Stimulated activated CD8-positive, alpha-beta memory T cell treated with anti-CD3 and anti-CD28 coated beads, Interleukin-7, amount 100 ng/mL, for 4 hours (primary cell): Measurements from ENCODE around the gene LAPTM5.

Source experiments
- DNase-seq, 2 donors: peaks; one replicate each; pipeline ENCODE4 v3.0.0-alpha.2; 2020; ENCODE audit warnings: low read depth in 2 of 2

The LAPTM5 gene

DNA sequence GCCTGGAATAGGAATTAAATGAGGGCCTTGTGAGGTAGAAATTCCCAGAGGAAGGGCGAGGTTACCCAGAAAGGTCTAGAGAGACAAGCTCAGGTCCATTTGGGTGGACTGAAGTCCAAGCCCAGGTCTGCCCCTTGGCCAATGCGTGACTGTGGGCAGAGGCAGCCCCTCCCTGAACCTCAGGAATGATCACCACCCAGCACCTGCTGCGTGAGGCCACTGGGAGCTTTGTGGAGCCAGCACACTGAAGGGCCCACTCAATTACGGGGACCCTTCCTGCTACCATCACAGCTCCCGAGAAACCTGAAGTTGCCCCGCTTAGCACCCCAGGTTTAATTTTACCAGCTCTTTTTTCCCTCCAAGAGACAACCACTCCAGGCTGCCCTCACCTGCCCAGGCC lies 27.7 kb downstream of the LAPTM5 start:
- no peak for DNase-seq

DNA sequence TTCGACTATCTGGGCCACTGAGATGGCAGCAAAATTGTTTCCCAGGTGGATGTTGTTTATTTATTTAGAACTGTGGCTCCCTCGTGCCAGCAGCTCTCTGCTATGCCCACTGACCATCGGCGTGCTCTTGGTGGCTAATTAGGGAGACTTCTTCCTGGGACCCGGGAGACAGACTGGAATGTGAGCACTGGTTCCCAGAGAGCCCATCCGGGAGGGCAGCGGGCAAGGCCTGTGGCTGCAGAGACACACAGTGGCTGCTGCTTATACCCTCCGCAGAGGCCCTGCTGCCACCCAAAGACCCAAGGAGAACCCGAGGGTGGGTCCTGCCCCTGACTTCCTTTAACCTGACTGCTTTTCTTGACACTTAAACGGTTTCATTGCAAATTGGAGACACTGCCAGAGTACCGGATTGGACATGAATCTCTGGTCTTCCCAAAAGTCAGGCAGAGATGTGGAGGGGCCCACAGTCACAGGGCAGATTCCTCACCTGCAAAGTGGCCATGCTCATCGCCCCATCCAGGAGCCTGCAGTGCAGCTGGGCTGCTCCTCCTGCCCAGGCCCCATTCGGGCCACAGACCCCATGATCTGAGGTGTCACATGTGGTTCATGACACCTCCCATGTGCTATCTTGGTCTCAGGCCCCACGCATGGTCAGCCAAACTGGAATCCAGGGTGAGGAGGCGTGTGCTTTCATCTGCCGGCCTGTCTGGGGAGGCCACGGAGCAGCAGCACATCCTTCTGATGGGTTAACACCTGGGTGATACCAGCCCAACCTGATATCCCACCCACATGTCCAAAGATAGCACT lies 28.5 kb downstream of the LAPTM5 start:
- no peak for DNase-seq

DNA sequence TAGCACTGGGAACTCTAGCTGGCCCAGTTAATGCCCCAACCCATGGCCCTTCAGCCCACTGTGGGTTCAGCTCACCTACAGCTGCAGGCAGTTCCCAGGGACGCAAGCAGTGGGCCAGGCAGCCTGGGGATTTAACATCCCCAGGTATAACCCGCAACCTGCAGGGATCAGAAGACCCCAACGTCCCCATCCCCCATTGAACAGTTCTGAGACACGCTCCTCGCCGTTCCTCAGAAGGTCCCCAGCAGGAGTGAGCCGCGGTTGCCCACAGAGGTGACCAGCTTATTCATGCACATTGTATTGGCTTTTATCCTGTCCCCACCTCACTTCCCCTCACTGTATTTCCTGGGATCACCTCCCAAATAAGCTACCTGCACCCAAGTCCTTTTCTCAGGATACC lies 29.2 kb downstream of the LAPTM5 start:
- DNase-seq: no peak

DNA sequence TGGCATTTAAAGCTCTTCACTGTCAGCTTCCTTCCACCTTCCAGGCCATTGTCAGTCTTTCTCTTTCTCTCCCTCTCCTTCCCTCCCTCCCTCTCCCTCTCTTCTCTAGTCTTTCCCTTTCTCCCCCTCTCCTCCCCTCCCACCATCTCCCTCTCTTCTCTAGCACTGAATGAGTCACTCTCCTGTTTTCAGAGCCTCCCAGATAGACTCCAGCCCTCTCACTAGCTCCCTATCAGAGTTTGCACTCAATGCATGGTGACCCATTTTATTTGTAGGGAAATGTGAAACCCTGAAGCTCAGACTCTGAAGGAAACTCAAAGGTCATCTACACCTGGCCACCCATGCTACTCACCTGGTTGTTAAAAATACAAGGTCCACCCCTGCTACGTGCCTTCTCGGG lies 29.8 kb downstream of the LAPTM5 start:
- no peak for DNase-seq

DNA sequence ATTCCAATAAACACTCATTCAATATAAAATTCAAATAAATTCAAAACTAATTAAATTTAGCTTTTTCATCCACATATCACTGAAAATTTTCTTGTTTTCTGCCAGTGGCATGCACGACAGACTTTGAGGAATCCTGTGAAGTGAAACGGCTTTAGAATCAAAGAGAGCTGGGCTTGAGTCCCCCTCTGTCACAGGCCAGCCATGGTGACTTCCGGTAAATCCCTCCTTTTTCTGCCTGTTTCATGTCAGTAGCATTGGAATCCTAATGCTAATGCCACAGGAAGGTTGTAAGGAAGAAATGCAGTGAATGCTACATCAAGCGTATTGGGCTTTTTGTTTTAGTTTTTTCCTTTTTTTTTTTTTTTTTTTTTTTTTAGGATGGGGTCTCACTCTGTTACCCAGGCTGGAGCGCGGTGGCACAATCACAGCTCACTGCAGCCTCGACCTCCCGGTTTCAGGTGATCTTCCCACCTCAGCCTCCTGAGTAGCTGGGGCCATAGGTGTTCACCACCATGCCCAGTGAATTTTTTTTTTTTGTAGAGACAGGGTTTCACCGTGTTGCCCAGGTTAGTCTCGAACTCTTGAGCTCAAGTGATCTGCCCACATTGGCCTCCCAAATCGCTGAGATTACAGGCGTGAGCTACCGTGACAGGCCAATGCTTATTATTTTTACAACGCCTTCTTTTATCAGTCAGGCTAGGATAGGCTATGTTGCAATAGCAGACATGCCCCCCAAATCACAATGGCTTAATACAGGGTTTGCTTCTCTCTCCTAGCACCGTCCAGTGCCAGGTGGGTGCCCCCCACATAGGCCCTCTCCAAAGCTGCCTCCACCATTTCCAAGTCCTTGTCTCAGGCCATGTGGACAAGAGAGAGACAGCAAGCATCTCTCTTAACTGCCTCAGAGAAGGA lies 30.5 kb downstream of the LAPTM5 start:
- DNase-seq: no peak

DNA sequence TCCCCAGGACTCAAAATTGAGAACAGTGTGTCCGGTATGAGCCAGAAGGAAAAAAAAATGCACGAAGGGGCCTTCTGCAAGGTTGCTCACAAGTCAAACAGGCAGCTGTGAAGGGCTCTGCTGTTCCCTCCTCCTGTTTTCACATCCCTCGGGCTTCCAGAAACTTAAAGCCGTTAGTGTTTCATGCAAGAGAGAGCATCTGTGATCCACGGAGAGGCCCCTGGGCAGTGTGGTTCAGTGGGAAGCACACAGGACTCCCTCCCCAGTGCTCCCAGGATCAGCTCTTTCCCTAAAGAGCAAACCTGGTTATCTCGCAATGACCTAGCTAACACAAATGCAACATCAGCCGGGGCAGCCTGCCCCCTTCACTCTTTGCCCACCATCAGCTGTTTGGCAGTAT lies 31.3 kb downstream of the LAPTM5 start:
- DNase-seq: no peak

DNA sequence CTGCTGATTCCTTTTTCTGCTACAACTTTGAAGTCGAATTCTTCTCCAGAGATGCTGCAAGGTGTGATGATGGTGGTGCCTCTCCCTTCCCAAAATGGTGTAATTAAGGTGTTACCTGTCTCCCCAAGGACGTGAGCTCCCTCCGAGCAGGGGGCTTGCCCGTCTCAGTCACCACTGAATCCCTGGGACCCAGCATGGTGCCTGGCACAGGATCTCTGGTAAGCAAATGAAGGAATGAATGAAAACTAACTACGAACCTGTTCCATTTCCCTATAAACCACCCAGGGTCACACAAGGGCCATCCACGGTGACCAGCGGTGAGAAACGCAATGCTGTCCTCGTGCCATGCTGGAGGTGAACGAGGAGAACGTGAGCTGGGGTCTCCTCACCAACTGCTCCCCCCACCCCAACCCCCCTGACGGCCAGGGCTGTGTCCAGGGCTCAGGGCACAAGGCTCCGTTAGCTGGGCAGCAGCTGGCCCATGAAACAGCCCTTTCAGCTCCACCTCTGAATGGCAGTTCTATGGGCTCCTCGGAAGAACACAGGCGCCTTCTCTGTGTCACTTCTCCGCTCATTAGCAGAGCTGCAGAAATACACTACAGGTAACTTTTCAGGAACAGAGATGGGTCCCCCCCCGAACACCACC lies 32.0 kb downstream of the LAPTM5 start:
- no peak for DNase-seq

DNA sequence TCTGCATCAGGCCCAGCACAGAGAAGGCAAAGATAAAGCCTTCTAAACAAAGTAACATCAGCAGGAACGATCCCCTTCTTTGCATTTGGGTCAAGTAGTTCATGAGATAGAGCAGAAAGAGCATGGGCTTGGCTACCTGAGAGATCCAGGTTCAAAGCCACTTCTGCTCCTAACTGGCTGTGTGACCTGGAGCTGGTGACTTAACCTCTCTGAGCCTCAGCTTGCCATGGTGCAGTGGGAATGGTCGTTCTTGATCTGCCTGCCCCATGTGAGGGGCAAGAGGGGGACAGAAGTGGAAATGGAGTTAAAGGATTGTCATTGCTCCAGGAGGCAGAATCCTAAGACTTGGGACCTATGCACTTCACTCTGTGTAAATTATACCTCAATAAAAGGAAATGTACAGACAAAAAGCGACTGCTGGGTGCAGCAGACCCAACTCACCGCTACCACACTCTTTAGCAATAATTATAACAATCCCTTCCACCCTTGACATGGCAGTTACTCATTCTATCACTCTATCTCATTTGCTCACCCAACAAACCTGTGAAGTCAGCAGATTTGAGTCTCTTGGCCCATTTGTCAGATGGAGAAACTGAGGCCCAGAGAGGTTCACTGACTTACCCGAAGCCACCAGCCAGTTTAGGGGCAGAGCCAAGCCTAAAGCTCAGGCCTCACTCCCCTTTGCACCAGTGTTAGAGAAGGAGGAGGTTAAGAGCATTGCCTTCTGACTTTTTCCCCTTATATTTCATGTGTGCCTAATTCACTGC lies 32.7 kb downstream of the LAPTM5 start:
- DNase-seq: no peak

DNA sequence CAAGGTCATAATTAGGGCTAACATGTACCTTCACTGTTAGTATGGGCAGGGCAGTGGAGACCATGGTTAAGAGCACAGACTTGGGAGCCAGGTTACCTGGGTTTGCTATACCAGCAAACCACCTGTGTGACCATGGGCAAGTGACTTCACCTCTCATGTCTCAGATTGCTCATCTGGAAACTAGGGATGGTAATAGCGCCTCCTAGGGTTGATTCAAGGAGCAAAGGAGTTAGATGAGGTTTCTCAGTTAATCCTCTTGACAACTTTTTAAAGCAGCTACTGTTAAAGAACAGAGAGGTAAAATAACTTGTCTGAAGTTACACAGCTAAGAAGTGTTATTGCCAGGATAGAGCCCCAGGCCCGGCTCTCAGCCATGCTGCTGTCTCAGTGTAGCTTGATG lies 33.4 kb downstream of the LAPTM5 start:
- no peak for DNase-seq

DNA sequence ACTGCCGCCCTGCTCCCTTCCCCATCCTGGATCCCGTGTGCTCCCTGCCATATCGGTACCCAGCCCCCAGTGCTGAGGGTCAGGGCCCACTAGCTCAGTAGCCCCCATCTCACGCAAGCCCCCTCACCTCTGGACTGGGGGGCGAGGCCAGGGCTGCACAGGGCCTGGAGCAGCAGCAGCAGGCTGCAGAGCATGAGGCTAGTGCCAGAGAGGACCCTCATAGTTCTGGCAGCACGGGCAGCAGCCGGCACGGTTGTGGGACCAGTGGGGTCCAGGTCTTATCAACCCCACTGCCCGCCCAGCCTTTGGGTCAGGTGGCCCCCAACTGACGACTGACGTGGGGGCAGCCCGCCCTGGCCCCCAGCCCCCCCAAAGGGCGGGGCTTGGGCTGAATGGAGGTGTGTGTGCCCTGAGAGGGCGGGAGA lies 34.2 kb downstream of the LAPTM5 start, which contains the start of gene MATN1:
MATN1 (minus strand) TSS at position 255 of the 425 bp plus-strand sequence; CDS start at position 221, 34 bp downstream.
- no peak for DNase-seq

DNA sequence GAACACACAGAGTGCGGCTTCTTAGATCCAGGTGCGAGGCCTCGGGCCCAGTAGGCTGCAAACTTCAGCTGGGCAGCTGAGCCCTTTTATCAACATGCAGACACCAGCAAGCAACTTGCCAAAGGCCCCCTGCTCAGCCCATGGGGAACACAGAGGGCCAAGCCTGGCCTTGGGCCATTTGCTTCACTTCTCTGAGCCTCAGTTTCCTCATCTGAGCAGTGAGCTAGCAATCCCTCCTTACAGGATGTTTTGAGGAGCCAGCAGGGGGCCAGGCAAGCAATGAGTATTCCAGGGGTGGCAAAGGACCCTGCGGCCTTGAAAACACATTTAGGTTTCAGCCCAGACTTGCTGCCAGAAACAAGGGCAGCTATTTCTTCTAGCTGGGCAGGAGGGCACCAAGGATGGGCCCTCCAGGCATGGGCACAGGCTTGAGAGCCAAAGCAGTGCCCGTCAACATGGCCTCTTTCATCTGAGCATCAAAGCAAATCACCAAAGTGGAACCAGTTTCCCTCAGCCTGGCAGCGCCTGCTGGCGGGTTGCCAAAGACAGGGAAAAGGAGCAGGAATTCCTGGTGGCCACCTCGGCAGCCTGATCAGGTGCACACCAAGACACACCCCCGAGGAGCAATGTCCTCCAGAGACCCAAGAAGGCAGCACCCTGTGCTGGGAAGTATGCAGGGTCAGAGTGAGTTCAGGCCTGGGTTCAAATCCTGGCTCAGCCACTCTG lies 35.6 kb downstream of the LAPTM5 start:
- DNase-seq: no peak

DNA sequence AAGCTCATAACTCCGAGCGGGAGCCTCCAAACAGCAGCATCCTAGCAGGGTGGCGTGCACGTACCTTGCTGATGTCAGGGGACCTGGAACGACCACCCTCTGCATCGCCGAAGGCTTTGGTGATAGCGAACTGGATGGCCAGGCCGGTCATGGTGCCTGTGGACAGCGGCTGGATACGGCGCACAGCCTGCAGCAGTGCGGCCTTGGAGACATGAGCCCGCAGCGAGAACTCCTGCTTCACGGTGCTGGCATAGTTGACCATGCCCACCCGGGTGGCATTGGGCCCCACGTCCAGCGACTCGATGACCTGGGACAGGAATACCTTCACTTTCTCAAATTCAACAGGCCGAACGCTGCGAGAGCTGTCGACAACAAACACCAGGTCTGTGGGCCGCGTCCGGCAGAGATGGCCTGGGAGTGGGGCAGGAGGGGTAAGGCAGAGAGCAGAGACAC lies 36.2 kb downstream of the LAPTM5 start:
- DNase-seq: no peak

DNA sequence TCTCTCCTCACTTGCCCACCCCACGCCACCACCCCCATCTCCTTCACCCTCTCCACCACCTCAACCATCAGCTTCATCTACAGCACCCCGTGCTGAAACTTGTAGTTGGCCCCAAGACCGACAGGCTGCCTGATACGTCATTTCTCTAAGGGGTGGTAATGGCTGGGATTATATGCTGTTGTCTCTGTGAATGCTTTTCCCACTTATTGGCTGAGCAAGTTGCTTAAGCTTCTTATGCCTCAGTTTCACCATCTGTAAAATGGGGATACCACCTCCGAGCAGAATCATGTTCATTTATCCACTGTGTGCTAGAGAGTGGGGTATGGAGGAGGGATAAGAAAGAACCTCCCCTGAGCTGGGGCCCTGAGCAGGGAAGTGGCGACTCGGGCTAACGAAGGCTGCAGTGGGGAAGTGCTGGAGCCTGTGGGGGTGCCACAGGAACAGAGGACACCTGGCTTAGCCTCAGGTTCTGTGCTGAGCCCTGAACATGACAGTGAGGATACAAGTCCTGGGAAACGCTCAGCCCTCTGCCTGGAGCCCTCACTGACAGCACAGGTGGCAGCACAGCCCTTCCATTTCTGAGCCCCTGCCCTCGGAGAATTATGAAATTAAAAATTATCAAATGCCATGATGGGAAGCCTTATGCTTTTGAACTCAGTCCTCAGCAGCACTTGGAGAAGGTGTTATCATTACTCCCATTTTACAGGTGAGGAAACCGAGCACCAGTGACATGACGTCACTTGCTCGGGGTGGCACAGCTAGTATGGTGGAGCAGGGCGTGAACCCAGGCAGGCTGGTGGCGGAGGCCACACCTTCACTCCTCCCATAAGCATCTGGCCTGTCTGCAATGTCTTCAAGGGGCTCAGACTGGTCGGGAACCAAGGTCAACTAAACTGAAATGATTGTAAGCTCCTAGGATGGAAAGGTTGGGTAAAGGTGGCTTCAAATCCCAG lies 37.0 kb downstream of the LAPTM5 start:
- DNase-seq: no peak

DNA sequence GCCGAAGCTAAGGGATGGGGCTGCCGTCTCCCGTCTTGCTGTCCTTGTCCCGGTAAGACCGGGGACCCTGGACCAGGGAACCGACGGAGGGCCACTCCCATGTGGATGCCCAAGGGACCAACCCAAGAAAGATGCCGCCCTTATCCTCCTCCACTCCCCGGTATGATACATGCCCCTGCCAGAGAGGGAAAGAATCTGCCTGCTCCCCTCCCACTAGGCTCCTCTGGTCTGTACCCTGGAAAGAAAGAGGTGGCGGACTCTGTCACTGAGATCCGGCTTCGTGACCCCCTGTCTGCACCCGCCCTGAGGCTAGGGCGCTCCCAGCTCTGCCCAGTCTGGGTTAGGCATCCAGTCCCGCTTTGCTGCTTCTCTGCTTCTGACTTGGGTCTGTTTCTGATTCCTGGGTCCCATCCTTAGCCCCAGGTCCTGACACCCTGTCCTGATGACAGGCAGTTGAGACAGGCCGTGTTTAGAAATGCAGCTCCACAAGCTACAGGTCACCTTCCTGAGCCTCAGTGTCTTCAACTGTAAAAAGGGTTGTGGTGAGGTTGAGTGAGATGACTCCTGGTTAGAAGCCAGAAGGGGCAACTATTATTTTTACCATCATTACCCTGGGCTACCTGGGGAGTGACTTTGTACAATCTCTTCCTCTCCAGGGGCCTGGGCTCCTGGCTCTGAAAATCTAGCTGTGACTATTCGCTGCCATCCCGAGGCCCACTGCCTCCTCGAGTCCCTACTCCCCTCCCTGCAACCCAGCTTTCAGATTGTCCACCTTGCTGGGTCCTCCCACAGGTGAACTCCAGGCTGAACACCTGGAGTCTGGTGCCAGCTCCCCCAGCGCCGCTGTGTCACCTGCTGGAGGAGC lies 37.9 kb downstream of the LAPTM5 start:
- DNase-seq: no peak

DNA sequence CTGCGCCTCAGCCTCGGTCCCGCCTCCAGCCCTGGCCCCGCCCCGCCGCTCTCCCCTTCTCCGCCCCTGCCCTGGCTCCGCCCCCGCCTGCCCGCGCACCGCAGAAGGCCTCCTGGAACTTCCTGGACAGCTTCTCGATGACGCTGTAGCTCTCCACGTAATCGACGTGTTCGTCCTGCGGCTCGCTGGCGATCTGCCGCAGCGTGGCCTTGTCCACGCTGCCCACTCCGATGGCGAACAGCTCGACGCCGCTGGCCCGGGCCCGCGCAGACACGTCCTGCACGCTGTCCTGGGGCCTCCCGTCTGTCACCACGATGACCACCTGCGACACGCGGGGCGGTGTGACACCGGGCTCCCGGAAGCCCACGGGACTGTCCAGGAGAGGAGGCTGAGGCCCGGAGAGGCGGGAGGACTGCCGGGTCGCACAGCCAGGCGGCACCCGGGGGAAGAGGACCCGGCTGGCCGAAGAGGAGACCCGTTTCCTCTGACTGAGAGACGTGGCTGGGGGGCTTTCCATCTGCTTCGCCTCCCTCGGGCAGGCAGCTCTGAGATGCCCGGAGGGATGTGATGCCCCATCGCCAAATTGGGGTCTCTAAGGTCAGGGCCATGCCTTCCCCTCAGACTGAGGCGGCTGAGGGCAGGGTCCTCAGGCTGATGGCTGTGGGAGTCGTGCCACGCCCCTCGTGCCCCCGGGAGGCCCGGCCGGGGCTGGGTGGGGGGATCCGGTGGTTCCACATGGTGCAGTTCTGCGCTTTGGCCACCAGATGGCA lies 38.8 kb downstream of the LAPTM5 start:
- peak; percentile 75 for DNase-seq

DNA sequence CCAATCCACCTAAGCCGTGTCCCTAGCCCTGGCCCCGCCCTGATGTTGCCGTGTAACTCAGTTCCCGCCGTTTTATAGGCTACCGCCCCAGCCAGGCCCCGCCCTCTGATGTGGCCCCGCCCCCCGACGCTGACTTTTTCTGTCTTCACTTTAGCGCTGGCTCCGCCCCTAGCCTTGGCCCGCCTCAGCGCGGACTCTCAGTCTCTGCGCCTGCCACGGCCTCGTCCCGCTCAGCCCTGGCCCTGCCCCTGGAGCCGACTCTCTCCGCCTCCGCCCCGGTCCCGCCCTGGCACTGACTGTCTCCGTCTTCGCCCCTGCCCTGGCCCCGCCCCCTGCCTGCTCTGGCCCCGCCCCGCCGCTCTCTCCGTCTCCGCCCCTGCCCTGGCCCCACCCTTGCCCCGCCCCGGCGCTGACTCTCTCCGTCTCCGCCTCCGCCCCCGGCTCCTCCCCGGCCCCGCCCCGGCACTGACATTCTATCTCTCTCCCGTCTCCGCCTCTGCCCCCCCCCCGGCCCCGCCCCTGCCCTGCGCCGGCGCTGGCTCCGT lies 39.4 kb downstream of the LAPTM5 start:
- peak; percentile 98 to 99 for DNase-seq

DNA sequence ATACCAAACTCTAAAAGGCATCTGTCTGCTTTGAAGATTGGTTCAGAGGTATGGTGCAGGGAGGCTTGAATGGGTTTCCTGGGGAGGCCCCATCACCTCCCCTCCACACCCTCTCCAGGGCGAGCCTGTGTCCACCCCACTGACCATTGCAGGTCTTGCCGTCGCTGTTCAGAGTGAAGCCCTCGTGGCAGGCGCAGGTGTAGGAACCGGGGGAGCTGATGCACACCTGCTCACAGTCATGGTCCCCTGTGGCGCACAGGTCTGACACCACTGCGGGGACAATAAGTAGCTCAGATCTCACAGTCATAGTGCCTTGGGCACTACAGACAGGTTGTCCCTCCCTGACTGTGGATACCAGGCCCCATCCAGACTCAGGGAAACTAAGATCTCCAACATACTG lies 40.9 kb downstream of the LAPTM5 start:
- no peak for DNase-seq

DNA sequence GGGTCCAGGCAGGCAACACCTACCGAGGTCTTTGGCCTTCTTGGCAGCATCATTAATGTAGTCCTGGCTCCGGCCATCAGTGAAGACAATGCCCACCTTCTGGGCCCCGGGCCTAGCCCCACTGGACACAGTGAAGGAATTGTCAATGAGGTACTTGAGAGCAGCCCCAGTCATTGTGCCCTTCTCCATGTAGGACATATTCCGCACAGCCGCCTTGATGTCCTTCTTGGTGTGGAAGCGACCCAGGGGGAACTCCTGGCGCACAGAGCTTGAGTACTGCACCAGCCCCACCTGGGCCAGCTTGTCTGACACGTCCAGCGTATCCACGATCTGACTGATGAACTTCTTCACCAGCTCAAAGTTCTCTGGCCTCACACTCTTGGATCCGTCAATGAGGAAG lies 41.7 kb downstream of the LAPTM5 start:
- DNase-seq: no peak
